Left forelimb (tissue), 1 donor: ENCODE results near the gene PDX1.

Source experiments
- DNase-seq: peaks from one replicate; pipeline ENCODE4 v3.0.0-alpha.2; 2018; ENCODE audit warnings: low spot score

The PDX1 gene

DNA sequence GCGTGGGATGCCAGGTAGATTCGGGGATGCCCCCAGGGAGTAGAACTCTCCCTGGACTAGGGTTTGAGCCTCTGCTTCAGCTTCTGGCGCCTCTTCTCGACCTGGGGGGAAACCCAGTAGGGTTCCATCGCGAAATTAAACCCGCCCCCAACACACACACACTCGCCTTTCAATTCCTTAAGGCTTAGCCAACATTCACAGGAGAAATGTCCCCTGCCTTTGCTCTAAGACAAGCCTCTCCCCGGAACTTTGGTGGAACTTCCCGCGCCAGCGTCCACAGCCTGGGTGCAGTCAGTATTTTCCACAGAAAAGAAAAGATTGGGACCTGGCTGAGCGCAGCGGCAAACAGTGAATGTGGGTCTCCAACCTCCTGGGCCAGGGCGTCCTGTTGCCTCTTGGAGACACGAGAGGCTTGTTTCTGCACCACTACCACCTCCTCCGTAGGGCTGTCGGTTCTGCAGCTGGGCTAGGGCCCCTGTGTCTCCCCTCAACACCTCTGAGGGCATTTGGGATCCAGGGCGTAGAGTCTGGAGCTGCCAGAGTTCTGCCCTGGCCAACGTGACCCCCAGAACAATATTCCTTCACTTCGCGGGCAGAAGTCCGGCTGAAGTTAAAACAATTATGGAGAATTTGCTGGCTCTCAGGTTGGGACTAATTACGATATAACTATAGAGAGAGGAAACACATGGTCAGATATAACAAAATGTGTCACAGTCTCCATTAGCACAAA, 3.2 kb downstream of the PDX1 start:
- DNase-seq: no peak

GRCh38 chr13:27923794-27924528, 4.2 kb downstream of the PDX1 start:
- no peak for DNase-seq

DNA sequence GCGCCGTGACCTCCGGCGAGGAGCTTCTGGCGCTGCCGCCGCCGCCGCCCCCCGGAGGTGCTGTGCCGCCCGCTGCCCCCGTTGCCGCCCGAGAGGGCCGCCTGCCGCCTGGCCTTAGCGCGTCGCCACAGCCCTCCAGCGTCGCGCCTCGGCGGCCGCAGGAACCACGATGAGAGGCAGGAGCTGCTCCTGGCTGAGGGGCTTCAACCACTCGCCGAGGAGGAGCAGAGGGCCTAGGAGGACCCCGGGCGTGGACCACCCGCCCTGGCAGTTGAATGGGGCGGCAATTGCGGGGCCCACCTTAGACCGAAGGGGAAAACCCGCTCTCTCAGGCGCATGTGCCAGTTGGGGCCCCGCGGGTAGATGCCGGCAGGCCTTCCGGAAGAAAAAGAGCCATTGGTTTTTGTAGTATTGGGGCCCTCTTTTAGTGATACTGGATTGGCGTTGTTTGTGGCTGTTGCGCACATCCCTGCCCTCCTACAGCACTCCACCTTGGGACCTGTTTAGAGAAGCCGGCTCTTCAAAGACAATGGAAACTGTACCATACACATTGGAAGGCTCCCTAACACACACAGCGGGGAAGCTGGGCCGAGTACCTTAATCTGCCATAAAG, 4.8 kb downstream of the PDX1 start:
- DNase-seq: no peak

DNA sequence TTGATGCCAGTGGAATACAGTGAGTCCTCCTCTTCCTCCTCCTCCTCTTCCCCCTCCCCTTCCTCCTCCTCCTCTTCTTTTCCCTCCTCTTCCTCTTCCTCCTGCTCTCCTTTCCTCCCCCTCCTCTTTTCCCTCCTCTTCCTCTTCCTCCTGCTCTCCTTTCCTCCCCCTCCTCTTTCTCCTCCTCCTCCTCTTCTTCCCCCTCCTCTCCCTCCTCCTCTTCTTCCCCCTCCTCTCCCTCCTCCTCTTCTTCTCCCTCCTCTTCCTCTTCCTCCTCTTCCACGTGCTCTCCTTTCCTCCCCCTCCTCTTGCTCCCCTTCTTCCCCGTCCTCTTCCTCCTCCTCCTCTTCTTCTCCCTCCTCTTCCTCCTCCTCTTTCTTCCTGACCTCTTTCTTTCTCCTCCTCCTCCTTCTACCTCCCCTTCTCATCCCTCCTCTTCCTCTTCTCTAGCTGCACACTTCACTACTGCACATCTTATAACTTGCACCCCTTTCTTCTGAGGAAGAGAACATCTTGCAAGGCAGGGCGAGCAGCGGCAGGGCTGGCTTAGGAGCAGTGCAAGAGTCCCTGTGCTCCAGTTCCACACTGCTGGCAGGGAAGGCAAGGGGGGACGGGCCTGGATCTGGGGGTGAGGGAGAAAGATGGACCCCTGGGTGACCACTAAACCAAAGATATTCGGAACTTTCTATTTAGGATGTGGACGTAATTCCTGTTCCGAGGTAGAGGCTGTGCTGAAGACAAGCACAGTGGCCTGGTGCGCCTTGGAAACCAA, 5.6 kb downstream of the PDX1 start:
- no peak for DNase-seq

GRCh38 chr13:27926644-27927434, 7.0 kb downstream of the PDX1 start:
- no peak for DNase-seq

- DNase-seq: no peak
These were observed 7.9 kb downstream of the PDX1 start for GRCh38 chr13:27927444-27928352.

GRCh38 chr13:27928353-27928804, 8.6 kb downstream of the PDX1 start:
- no peak for DNase-seq

DNA sequence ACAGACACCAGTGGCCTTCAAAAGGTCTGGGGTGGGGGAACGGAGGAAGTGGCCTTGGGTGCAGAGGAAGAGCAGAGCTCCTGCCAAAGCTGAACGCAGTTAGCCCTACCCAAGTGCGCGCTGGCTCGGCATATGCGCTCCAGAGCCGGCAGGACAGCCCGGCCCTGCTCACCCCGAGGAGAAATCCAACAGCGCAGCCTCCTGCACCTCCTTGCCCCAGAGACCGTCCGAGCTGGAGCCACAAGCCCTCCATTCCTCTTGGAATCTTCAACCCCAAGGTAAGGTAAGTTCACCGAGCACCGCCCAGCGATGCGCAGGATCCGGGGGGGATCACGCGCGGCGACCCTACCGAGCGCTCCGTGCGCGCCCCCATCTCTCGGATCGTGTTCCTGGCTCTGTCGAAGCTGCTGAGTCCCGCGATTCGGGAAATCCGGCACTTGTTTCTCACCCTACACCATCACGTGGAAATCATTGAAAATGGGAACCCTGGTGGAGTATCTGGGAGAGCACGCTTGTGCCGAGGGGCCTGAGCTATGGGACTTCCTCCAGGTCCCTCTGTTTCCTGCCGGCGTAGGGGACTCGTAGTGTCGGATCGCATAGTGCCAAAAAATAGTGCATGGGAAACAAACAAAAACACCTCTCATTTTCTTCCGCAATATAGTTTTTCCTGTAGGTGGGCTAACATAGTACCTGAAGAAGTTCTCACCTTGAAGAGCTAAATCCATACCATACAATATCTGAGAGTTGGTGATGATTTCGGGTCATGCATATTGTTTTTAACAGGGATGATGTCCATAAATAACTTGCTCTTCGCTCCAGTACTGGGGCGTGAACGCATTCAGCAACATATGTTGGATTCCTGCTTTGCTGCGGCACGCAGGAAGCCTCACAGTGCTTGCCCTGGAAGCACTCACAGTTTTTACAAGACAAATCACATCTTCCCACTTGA, 9.3 kb downstream of the PDX1 start:
- DNase-seq: no peak

DNA sequence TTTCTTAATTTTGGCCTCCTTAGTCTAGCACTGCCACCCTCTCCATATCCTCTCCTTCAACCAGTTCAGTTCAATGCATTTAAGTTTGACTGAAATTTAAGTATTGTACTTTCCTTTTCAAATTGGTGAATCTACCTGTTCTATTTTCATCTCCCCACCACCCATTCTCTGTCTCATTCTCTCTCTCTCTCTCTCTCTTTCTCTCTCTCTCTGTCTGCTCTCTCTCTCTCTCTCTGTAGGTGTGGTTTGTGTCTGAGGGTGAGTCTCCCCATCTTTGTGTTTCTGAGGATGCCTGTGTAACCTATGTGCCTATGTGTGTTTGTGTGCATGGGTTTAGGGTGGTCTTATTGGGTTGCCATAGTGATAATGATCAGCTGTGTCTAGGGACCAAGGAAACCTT, 10.1 kb downstream of the PDX1 start:
- DNase-seq: no peak

DNA sequence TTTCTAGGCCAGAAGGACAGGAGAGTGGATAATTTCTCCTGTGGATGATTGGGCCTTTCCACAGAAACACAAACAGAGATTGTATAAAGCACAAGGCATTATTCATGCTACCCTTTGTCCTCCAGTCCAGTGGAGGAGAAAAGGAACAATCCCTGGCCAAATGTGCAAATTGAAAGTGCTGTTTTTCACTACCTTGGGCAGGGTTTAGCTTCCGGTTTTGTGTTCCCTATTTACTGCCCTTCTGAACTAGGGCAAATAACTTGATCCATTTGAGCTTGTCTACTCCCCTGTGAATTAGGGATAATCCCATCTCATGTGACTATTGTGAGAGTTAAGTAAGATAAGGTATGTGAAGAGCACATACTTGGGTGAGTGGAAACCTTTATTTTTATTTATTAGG, 13.3 kb downstream of the PDX1 start:
- DNase-seq: no peak

GRCh38 chr13:27933580-27934328, 14.0 kb downstream of the PDX1 start:
- no peak for DNase-seq

DNA sequence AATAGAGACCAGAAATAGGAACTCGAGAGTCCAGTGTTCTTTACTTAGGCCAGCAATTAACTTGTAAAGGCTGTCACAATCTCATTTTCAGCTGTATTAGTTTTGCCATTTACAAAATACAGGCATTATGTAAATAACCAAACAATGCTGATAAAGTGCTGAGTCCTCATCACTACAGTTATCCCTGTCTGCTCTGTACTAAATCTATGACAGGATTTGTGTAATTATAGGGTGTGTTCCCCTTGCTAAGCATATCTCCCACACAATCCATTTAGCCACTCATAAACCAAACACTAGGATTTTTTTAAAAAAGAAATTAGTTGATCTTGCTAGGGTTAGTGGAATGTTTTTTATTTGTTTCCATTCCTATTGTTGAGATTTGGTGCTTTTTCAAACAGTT, 23.2 kb downstream of the PDX1 start:
- DNase-seq: no peak

DNA sequence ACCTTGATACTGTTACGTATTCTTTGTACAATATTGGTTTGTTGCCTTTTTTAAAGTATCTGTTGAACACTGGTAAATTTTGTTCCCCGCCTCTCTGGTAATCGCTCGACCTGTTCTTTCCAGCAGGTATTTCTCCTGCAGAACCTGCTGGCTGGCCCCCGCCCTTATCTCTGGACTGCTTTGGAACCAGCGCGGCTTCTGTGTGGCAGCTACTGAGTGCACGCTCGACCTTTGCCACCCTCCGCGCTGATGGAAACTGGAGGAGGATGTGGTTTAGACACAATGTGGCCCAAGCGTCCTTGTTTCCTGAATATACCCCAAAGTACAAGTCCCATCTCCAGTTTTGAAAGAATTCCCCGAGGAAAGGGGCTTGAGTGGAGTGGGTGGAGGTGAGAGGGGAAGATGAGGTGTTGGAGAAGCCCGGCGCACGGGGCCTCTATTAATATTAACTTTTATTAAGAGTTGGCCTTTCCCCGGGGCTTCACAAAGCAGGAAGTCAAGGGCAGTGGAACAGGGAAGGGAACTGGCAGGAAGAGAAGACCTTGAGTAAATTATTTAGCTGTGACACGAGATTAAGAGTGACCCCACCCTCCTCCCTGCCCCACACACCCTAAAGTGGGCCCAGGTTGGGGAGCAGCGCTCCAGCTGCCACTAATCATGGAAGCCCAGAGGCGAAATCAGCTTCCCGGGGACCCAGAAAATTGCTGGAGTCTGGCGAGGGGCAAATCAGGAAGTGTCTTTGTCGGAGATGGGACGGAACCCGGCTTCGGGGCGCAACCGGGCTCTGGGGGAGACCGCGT, 33.3 kb downstream of the PDX1 start:
- DNase-seq: peak; percentile 49

DNA sequence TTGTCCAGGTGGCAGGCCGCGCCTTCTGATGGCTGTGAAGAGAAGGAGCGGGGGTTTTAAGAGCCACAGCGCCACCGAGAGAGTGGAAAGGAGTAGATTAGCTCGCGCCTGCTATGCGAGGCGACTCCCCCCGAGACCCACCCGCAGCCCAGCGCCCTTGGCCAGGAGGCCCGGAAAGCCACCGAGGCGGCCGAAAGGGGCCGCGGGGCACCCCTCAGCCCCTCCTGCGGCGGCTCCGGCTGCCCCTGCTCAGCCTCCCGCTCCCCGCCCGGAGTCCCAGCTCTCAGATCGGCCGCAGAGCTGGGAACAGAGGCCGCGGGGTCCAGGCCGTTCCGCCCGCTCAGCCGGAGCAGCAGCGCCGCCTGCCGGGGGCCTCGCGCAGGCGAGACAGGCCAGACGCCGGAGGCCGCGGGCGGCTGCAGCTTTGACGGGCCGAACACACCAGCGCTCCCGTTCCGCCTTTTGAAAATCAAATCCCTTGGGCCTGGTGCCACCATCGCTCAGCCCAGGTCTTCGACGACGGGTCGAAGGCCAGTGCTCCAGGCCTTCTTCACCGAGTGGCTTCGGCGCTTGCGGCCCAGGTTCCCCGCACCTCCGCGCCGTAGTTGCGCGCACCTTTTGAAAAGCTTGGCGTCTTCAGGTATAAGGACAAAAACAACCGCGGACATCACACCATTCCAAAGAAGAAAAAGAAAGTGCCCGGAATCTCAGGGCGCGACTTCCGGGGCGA, 34.0 kb downstream of the PDX1 start:
- DNase-seq: peak; percentile 86

DNA sequence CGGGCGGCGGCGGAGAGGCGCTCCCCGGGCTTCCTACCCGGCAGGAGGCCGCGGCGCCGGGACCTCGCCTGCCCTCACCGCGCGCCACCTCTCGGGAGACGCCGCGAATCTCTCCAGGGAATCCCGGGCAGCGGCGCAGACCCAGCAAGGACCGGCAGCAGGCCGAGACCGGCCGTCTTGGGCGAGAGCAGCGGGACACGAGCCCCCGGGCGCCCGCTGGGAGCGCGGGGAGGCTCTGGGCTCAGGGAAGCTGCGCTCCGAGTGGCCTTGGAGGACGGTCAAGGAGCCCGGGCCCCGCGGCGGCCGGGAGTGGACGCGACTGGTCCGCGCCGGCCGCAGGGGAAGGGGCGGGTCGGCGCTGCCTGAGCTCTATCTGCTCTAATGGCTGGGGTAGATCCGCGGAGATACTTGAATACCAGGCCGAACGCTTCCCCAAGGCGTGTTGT, 34.6 kb downstream of the PDX1 start:
- peak; percentile 64 for DNase-seq

DNA sequence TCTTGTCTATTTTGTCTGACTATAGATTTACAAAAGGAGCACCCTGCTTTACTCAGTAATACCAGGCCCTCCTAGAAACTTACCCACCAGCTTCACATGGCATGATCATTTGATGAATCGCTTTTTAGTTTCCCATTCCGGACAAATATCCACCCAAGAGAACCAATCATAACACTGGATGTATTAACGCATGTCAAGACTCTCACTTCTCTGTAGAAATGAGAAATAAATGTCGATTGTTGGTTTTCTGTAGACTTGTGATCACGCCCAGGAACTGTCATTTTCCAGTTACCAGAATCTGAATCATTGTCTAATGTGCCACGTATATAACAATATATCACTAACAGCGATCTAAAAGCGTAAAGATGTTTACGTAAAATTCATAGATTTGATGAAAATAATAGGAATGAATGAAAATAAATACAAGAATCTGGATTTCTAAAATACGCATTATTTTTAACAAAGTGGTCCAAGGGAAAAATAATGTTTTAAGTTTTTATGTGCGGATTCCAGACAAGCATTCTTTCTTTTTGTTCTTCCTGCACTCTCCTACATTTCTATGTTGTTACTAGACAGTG, 35.3 kb downstream of the PDX1 start:
- no peak for DNase-seq
